ENCODE data around the gene PTPN21.

Gene PTPN21

DNA sequence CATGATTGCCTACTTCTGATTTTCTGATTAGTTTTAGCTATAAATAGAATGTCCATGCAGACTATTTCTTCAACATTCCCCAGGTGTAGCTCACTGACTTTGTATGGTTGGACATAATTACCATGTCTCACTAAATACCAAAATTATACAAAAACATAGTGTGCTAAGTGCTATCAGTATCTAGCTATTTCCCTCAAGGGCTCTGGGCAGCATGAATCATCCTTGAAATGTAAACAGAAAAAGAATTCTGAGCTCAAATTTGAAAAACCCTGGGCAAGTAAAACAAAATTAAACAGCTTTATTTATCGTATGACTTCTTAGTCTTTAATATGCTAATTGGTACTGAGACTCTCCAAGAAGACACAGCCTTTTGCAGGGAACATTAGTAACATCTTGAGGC lies 86.4 kb downstream of the PTPN21 start:
- no peak for DNase-seq (ENCODE audit: low read depth in 3 of 3)

DNA sequence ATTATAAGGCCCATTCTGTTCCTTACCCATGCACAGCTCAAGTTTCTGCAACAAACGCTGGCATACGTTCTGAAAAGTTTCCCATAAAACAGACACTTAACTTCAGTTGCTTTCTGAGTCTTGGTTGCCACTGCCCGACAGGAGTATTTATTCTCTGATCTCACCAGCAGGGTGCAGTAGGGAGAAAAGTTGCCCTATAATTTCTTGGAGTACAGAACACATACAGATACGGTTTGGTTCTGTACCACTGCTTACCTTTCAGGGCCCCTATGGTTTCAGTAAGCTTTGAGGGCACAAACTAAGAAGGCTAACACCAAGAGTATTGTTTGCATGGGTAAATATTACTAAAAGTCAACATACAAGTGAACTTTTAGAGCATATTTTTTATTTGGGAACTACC lies 91.5 kb downstream of the PTPN21 start:
- DNase-seq (ENCODE audit: low read depth in 3 of 3), result no peak

DNA sequence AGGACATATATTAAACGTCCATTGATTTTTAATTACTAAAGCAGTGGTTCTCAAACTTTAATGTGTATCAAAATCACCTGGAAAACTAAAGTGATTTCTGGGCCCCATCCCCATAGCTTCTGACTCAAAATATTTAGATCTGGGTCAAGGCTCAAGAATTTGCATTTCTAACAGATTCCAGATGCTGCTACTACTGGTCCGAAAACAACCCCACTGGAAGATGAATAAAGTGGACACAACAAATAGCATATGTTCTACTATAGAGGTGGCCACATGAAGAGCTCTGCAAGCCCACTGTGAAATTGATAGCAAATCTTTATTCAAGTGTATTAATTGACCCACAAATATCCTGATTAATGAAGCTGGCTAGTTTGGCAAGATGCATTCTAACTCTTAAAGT lies 99.9 kb downstream of the PTPN21 start:
- no peak for DNase-seq (ENCODE audit: low read depth in 3 of 3)

DNA sequence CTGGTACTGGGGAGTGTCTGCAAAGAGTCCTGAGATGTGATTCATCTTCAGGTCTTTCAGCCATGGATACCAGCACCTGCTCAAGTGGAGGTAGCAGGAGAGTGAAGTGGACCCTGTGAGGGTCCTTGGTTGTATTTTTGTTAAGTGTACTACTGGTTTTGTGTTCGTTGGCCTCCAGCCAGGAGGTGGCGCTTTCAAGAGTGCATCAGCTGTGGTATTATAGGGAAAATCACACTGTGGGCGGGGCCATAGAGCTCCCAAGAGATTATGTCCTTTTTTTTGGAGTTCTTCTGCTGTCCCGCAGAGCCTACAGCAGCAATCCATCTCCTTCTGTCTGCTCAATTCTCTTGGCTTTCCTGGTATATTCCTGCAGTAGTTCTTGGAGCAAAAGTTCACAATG lies 102.6 kb downstream of the PTPN21 start:
- DNase-seq (ENCODE audit: low read depth in 3 of 3), result peak in 1 of 3 experiments; percentile 1

DNA sequence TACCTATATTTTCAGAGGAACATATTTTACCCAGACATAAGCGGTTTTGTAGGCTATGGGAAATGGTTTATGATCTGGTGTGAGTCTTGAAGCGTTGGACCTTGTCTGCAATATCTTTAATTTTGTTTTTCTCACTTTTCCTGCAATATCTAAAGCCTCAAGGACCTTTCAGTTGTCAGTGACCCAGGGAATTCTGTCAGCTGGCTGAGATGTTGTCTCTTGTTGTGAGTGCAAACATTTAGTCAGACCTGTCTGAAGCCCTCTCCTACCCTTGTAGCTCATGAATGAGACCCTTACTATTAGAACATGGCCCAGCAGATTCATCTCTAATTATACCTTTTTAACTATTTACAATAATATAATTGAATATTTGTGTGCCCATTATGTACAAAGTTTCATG lies 115.7 kb downstream of the PTPN21 start:
- DNase-seq (ENCODE audit: low read depth in 3 of 3), result no peak

DNA sequence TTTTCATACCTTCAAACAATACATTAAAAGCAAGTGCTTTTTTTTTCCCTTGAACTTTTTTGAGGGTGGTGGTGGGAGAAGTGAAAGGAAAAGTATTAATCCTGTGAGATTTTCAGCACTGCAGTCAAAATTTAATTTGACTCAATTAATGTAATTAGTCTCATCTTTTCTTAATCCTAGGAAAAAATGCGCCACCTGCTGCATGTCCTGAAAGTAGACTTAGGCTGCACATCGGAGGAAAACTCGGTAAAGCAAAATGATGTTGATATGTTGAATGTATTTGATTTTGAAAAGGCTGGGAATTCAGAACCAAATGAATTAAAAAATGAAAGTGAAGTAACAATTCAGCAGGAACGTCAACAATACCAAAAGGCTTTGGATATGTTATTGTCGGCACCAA lies 117.1 kb downstream of the PTPN21 start:
- no peak for DNase-seq (ENCODE audit: low read depth in 3 of 3)

DNA sequence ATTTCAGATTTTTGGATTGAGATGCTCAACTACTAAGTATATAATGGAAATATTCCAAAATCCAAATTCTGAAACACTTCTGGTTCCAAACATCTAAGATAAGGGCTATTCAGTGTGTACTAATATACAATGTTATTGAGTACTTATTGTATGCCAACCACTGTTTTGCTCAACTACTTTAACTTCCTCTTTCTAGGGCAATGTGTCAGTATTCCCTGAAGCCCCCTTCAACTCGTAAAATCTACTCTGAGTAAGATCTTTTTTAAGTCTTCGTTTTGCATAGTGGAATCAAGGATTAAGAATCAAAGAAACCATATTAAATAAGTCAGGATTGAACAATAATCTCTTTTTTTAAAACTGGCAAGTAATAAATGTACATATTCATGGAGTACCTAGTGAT lies 123.8 kb downstream of the PTPN21 start:
- no peak for DNase-seq (ENCODE audit: low read depth in 3 of 3)

DNA sequence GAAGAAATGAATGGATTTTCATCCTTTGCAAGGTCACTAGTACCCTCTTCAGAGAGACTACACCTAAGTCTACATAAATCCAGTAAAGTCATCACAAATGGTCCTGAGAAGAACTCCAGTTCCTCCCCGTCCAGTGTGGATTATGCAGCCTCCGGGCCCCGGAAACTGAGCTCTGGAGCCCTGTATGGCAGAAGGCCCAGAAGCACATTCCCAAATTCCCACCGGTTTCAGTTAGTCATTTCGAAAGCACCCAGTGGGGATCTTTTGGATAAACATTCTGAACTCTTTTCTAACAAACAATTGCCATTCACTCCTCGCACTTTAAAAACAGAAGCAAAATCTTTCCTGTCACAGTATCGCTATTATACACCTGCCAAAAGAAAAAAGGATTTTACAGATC lies 128.5 kb downstream of the PTPN21 start:
- DNase-seq (ENCODE audit: low read depth in 3 of 3), result no peak

DNA sequence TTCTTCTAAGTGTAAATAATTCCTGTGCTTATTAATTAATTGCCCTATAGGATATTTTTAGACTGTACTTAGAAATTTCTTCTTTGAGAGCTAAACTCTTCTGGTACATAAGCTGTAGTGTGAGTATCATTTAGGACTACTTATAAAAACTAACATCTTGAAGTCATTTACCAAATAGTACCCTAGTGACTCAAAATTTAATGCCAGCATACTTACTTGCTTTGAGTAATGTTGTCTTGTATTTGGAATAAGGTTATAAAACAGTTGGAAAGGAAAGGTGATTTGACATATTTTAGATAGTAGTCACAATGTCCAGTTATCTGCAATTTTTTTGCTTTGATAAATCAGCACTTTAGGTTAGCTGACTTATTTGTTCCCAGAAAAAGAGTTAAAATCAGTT lies 130.2 kb downstream of the PTPN21 start:
- DNase-seq (ENCODE audit: low read depth in 3 of 3), result no peak

DNA sequence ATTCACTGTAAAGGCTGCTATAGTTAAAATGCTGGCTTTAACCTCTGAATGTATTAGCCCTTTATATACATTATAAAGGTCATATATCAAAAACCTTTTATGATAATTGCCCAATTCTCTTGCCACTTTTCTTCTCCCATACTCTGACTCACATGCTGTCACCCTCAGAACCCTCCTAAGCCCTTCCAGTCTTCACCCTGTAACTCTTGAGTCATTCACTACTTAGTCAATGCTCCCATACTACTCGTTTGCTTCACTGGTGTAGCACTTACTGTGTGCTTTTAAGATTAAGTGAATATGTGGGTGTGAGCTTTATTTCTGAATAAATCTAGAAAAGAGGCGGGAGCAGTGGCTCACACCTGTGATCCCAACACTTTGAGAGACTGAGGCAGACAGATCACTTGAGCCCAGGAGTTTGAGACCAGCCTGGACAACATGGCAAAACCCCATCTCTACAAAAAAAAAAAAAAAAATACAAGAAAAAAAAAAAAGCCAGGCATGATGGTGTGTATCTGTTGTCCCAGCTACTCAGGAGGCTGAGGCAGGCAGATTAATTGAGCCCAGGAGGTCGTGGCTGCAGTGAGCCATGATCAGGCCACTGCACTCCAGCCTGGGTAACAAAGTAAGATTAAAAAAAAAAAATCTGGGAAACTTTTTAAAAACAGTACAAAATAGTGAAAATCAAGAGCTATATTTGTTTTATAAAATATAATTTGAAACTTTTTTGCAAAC lies 131.7 kb downstream of the PTPN21 start:
- no peak for DNase-seq (ENCODE audit: low read depth in 3 of 3)

DNA sequence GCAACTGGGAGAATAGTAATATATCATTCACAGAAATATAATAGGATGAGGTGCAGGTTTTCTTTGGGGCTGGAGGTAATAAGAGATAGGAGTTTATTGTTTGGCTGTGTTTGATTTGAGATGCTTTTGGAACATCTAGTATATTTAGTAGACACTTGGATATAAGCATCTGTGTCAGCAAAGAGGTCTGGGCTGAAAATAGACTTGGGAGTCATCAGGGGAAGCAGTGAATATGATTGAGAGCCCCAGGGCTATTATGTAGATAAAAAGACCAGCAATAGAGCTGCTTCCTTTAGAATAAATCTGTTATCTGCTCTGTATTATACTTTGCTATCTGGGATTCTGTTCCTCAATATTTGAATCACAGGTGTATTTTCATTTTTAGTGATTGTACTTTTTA lies 132.8 kb downstream of the PTPN21 start:
- DNase-seq (ENCODE audit: low read depth in 3 of 3), result no peak

DNA sequence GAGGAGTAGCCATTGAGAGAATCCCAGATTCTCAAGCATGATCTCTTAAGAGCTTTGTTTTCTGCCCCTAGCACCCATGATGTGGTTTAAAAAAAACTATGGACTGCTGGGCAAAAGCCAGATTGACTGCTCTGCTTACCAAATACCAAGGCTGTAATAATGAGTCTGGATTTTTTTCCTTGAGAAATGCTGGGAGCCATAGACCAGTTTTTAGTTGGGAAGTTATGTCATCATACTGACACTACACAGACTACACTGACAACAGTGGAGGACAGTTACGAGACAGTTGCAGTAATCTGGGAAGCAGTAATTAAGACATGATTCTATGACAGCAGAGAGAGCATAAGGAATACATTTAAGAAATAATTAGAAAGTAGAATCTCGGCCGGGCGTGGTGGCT lies 133.5 kb downstream of the PTPN21 start:
- DNase-seq (ENCODE audit: low read depth in 3 of 3), result no peak

DNA sequence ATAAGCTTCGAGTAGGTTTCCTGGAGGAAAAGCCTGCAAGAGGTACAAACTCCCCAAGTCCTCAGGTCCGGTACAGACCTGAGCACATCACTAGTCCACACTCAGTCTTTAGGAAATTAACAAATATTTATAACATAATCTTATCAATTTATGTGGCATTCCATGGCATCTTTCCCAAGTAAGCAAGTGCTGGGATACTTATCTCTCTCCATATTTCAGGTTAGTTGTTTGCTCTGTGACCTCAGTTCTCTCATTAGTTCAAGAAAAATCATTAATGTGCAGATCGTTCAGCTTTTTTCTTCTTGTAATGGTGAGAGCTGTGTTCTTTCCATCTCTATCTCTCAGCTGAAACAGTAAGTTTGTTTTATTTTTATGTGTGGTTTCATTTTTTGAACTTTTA lies 134.6 kb downstream of the PTPN21 start:
- DNase-seq (ENCODE audit: low read depth in 3 of 3), result no peak

DNA sequence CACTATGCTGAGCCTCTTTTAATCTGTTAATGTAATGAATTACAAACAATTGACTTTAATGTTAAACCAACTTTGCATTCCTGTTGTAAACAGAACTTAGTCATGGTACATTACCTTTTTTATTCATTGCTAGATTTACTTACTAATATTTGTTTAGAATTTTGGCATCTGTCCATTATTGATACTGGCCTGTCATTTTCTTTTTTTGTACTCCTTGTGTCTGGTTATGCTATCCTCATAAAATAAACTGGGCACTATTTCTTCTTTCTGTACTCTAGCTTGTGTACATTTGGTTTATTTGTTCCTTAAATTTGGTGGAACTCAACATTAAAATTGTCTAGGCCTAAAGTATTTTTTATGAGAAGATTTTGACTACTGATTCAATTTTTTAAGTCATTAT lies 137.2 kb downstream of the PTPN21 start:
- no peak for DNase-seq (ENCODE audit: low read depth in 3 of 3)

Measured in stimulated activated CD4-positive, alpha-beta T cell treated with anti-CD3 and anti-CD28 coated beads, TNF-alpha, amount 100 ng/mL, for 24 hours (primary cell).